ENCODE measurements around the gene CABLES2.

CABLES2 gene

GRCh38 chr20:62355878-62356588 is 51.1 kb downstream of the CABLES2 start:
- no peak for TF ChIP-seq CTCF (IDR thresholded peaks at IDR 0.05; ENCODE audit: insufficient read depth, low read depth, low read length, missing control alignments)
- no peak for DNase-seq (ENCODE audit: low read depth)
- H3K4me3 ChIP-seq (ENCODE audit: low read length), result no peak overlapping the region

GRCh38 chr20:62355516-62355877 is 51.6 kb downstream of the CABLES2 start:
- TF ChIP-seq CTCF (IDR thresholded peaks at IDR 0.05; ENCODE audit: insufficient read depth, low read depth, low read length, missing control alignments), result no peak
- peak overlapping the region; percentile 20 for H3K4me3 ChIP-seq (ENCODE audit: low read length)
- DNase-seq (ENCODE audit: low read depth), result peak; percentile 61

GRCh38 chr20:62354811-62355341 is 52.2 kb downstream of the CABLES2 start:
- no peak for TF ChIP-seq CTCF (IDR thresholded peaks at IDR 0.05; ENCODE audit: insufficient read depth, low read depth, low read length, missing control alignments)
- peak overlapping the region; percentile 20 for H3K4me3 ChIP-seq (ENCODE audit: low read length)
- no peak for DNase-seq (ENCODE audit: low read depth)

- TF ChIP-seq CTCF (IDR thresholded peaks at IDR 0.05; ENCODE audit: insufficient read depth, low read depth, low read length, missing control alignments), result no peak
- DNase-seq (ENCODE audit: low read depth), result no peak
- H3K4me3 ChIP-seq (ENCODE audit: low read length), result no peak overlapping the region
Observed at GRCh38 chr20:62354031-62354808, 52.9 kb downstream of the CABLES2 start.

GRCh38 chr20:62353289-62354030 is 53.6 kb downstream of the CABLES2 start:
- no peak for TF ChIP-seq CTCF (IDR thresholded peaks at IDR 0.05; ENCODE audit: insufficient read depth, low read depth, low read length, missing control alignments)

GRCh38 chr20:62352402-62353288 is 54.4 kb downstream of the CABLES2 start:
- peak; percentile 40 for TF ChIP-seq CTCF (IDR thresholded peaks at IDR 0.05; ENCODE audit: insufficient read depth, low read depth, low read length, missing control alignments)
- no peak overlapping the region for H3K4me3 ChIP-seq (ENCODE audit: low read length)
- peak; percentile 54 for DNase-seq (ENCODE audit: low read depth)

More at GRCh38 chr20:62353289-62354030, 53.6 kb downstream of the CABLES2 start:
- no peak overlapping the region for H3K4me3 ChIP-seq (ENCODE audit: low read length)
- no peak for DNase-seq (ENCODE audit: low read depth)

All from epithelial cell of esophagus (primary cell).